Left forelimb (tissue), 1 donor: ENCODE measurements around the gene IREB2.
"Not testable (repeated sequence)": the region's sequence is repeated elsewhere in the genome, so short reads cannot be mapped to it uniquely, and the experiment has no call there.

Experiments used
- DNase-seq: peaks from one replicate; pipeline ENCODE4 v3.0.0-alpha.2; 2018; ENCODE audit warnings: low spot score

IREB2 gene

DNA sequence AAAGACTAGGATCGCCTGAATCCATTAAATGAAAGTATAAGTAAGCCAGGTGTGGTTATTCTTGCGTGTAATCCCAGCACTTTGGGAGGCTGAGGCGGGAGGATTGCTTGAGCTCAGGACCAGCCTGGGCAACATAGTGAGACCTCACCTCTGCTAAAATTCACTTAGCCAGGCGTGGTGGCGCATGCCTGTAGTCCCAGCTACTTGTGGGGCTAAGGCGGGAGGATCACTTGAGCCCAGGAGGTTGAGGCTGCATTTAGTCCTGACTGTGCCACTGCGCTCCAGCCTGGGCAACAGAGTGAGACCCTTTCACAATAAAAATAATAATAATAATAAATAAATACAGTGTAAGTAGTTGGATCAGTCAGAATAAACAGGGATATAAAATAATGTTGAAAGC lies 43.9 kb downstream of the IREB2 start:
- DNase-seq, result no peak

DNA sequence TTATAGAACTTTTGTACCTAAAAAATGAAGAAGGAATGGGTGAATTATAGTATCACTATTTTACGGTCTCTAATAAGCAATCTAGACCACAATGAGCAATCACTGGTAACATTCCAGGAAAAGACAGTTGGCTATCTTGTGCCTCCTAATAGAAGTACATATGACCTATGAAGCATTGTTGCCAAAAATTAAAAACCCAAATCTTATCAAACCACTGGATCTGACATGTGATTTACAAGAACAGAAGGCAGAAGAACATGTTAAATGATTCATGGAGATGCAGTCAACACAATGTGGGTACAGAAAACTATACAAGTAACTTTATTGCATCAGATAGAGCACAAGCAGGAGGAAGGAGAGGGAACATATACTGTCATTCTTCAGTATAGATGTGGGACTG lies 54.9 kb downstream of the IREB2 start:
- DNase-seq, result no peak

DNA sequence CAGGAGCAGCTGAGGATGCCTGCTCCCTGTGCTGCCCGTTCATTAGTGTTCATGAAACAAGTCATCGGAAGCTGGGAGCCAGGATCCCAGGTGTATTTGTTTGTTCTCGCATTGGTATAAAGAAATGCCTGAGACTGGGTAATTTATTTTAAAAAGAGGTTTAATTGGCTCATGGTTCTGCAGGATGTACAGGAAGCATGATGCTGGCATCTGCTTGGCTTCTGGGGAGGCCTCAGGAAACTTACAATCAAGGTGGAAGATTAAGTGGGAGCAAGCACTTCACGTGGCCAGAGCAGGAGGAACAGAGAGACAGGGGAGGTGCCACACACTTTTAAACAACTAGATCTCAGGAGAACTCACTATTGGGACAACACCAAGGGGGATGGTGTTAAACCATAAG lies 63.8 kb downstream of the IREB2 start:
- DNase-seq, result no peak

DNA sequence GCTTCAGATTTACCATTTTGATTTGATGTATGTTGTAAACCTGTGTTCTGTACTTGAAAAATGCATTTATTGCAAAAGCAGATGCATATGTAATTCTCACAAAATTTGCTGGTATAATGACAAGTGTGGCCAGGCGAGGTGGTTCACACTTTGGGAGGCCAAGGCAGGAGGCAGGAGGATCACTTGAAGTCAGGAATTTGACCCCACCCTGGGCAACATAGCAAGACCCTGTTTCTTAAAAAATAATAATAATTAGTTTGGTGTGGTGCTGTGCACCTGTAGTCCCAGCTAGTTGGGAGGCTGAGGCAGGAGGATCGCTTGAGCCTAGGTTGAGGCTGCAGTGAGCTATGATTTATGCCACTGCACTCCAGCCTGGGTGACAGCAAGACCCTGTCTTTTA lies 64.6 kb downstream of the IREB2 start:
- no peak for DNase-seq

DNA sequence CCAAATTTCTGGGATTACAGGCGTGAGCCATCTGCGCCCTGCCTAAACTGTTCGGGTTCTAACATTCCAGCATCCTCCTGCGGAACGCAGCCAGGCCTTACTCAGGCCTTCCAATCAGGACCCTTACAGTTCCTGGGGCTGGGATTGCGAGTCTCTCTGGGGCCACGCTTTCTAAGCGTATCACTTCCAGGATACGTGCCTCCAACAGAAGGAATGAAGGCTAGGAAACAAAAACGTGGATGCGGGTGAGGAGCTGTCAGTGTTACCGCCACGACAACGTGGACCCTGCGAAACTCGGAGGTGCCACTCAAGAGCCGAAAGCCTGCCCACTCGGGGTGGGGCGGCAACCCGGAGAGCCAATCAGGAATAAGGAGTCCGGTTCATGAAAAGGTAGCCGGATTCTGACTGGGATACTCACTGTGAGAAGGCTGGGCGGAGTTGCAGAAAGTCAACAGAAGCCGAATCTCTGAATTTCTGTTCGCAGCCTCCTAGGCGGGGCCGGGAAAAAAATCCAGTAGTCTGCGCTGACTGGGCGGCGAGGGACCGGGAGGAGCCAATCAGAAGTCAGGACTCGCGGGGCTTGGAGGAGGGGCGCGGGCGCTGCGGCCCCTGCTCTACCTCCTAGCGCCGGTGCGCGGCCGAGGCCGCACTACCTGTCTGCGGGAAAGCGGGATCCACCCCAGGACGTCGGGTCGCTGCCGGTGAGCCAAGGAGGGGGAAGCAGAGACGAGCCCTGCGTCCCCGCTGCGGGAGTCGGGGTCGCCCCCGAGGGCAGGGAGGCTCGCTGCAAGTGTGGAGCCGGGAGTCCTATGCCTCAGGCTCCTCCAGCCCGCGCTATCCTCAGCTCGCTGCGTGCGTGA lies 69.2 kb downstream of the IREB2 start, which contains the start of gene HYKK:
TSS of gene HYKK (plus strand) at position 607 of the 860 bp plus-strand sequence. CDS start 5,512 bp downstream, outside the sequence.
- peak; percentile 92 for DNase-seq

DNA sequence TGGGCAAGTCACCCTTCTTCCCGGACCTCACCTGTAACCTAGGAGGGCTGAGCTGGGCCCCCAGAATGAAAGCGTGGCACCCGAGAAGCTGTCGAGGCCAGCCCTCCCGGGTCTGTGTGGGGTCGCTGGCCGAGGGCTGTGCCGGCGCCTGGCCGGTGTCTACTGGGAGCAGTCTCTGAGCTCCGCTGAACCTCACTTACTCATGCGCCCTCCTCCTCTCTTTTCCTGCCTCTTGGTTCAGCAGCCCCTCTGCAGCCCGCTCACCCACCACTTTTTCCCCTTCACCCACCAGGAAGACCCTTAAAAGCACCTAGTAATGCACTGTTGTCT lies 69.8 kb downstream of the IREB2 start:
- DNase-seq, result no peak

DNA sequence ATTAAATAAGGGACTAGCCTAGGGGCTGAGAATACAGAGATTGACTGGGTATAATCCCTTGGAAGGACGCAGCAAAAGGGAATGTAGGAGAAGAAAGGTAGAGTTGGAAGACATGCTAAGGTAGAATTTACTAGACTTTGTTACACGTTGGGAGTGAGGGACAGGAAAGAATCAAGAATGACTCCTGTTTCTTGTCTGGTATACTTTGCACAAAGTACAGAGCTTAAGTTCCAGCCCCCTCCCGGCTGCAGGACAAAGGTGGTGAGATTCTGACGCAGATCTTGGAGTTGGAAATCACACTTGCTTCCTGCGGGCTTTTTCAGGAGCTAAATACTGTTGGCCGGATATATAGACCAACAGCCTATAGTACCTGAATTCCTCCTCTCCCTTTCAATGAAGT lies 70.3 kb downstream of the IREB2 start:
- DNase-seq, result no peak

DNA sequence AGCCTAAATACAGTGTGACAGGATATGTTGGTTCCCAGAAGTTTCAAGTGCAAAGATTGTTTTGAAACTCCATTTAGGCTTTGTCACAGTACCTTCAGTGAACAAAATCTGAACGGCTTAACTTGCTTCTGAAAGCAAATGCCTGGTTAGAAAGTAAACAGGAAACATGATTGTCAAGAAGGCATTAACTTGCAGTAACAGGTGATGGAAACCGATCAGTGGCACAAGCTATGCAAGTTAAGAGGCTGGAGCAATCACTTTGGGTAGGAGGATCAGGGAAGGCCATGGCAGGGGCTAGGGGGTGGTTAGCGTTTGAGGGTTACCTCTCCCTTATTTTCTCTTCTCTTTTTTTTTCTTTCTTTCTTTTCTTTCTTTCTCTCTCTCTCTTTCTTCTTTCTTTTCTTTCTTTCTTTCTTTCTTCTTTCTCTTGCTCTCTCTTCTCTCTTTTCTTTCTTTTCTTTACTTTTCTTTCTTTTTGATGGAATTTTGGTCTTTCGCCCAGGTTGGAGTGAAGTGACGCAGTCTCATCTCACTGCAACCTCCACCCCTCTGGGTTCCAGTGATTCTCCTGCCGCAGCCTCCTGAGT lies 71.8 kb downstream of the IREB2 start:
- DNase-seq, result no peak

DNA sequence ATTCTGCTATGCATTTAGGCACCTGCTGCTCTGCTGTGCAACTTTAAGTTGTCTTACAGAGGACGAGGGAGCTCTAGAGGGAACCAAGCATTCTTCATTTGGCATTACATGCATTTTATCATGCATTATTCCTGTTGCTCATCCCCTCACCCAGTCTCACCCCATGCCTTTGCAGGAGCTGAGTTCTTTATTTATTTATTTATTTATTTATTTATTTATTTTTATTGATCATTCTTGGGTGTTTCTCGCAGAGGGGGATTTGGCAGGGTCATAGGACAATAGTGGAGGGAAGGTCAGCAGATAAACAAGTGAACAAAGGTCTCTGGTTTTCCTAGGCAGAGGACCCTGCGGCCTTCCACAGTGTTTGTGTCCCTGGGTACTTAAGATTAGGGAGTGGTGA lies 82.0 kb downstream of the IREB2 start:
- DNase-seq, result not testable (repeated sequence)

DNA sequence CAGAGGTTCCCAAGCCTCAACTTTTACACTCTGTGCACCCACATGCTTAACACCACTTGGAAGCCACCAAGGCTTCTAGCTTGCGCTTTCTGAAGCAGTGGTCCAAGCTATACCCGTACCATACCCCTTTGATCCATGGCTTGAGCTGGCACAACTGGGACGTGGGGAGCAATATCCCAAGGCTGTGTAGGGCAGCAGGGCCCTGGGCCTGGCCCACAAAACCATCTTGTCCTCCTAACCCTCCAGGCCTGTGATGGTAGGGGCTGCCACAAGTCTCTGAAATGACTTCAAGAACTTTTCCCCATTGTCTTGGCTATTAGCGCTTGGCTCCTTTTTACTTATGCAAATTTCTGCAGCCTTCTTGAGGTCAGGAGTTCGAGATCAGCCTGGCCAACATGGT lies 86.2 kb downstream of the IREB2 start:
- no peak for DNase-seq

DNA sequence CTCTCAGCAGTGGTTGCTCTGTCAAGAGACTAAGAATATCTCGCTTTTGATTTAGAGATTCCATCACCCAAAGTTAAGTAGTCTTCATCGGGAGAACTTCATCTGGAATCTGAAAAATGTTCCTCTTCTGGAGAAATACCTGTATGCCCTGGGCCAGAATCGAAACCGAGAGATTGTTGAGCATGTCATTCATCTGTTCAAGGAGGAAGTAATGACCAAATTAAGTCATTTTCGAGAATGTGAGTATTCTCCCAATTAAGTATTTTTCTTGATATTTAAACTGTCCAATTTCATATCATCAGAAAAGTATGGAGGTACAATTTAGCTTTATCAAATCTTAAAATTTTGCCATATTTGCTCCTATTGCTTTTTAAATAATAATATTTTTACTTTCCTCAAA lies 89.3 kb downstream of the IREB2 start:
- no peak for DNase-seq

DNA sequence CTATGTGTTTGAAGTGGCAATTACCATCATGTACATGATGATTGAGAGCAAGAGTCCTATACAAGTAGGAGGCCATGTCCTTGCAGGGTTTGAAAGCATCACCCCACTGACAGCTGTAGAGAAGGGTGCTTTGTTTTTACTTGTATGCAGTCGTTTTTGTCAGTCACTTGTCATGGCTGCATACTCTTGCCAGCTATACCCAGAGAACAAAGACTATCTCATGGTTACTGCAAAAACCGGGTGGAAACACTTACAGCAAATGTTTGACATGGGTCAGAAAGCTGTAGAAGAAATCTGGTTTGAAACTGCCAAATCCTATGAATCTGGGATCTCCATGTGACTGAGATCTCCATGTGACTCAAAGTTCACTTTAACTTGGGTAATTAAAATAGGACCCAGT lies 95.3 kb downstream of the IREB2 start:
- no peak for DNase-seq

DNA sequence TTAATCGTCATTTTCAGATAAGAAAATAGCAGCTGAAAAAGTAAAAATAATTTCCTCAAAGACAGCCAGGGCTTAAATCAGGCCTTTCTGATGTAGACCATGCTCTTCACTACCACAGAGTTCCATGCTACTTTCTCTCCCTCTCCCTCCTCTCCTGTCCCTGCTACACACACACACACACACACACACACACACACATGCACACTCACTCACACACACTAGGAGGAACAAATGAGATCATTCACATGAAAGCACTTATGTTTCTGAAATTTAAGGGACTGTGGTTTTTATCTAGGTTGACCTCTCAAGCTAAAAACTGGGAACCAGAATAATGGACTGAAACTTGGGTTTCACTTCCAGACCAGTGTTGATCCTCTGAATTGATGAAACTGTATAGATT lies 98.1 kb downstream of the IREB2 start:
- DNase-seq, result no peak

DNA sequence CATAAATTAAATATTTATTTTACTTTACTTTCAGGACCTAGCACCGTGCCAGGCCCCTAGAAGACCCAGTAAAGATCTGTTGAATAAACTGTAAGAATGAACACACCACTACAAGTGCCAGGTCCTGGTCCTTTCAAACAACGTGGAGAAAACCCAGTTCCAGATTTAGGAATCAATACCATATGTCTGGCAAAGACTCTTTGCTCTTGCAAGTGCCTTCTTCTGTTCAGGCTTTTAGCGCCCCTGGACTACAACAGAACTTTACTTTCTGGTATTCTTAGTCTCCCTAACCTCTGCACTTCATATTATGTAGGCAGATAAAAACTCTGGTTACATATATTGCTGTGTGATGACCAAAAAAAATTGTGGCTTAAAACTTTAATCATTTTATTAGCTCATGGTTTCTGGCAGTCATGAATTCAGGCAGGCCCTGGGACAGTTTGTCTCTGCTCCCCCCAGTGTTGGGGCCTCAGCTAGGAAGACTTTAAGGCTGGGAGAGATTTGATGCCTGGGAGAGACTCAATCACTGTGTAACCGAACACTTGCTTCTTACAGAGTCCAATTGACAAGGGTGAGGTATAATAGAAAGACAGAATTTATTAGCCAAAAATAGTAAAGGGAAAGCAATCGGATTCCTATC lies 99.4 kb downstream of the IREB2 start:
- DNase-seq, result no peak

DNA sequence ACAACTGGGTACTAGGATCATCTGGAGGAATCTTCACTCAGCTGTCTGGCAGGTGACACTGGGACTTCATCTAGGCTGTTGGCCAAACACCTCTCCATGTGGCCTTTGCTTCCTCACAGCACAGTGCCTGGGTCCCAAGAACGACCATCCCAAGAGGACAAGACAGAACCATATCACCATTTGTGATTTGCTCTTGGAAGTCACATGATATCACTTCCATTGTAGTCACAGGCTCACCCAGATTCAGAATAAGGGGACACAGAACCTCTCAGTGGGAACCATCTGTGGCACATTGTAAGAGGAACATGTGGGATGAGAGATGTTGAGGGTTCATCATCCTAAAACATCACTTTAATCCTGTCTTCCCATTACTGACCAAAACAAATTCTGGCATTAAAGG lies 100.3 kb downstream of the IREB2 start:
- DNase-seq, result no peak

DNA sequence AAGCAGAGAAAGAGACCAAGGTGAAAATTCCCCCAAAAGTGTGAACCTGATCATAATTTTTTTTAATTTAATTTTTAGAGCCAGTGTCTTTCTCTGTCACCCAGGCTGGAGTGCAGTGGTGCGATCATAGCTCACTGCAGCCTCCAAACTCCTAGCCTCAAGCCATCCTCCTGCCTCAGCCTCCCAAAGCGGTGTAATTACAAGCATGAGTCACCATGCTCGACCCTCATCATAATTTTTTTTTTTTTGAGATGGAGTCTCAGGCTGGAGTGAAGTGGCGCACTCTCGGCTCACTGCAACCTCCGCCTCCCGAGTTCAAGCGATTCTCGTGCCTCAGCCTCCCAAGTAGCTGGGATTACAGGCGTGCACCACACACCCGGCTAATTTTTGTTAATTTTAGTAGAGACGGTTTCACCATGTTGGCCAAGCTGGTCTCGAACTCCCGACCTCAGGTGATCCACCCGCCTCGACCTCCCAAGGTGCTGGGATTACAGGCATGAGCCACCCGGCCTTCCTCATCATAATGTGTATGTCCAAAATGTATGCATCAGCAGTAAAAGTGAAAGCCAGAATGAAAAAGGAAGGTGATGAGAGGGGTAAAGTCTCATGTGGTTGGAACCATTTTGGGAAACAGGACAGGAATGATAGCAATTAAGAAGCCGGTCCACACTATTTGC lies 101.6 kb downstream of the IREB2 start:
- not testable (repeated sequence) for DNase-seq

DNA sequence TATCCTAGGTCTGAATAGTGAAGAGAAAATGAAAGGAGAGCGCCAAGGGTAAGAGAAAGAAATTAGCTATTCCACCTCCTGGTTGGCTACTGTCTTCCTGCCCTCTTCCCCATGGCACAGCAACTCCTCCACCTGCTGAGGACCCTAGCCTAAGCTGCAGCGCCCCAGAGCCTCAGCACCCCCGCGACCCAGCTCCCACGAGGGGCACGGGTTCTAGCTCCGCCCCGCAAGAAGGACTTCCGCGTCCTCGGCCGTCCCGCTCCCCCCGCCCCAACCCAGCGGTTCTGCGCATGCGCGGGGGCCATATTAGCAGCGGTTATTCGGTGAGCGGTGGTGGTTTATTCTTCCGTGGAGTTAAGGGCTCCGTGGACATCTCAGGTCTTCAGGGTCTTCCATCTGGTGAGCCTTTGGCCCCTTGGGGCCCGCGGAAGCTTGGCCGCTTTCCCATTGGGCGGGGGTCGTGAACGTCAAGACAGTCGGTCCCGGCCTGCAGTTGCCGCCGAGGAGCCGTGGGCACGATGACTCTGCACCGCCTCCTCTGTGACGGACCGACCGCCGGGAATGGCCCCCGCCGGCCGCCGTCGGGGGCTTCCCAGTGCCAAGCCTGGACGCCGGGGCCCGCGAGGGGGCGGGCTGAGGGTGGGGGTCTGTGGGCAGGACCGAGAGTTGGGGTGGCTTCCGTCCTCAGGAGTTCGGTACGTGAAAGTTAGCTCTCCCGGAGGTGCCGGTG lies 102.3 kb downstream of the IREB2 start, which contains the start of gene PSMA4:
TSS of gene PSMA4 (plus strand) at position 304 of the 730 bp plus-strand sequence. CDS start 1,484 bp downstream, outside the sequence.
- peak; percentile 97 for DNase-seq

DNA sequence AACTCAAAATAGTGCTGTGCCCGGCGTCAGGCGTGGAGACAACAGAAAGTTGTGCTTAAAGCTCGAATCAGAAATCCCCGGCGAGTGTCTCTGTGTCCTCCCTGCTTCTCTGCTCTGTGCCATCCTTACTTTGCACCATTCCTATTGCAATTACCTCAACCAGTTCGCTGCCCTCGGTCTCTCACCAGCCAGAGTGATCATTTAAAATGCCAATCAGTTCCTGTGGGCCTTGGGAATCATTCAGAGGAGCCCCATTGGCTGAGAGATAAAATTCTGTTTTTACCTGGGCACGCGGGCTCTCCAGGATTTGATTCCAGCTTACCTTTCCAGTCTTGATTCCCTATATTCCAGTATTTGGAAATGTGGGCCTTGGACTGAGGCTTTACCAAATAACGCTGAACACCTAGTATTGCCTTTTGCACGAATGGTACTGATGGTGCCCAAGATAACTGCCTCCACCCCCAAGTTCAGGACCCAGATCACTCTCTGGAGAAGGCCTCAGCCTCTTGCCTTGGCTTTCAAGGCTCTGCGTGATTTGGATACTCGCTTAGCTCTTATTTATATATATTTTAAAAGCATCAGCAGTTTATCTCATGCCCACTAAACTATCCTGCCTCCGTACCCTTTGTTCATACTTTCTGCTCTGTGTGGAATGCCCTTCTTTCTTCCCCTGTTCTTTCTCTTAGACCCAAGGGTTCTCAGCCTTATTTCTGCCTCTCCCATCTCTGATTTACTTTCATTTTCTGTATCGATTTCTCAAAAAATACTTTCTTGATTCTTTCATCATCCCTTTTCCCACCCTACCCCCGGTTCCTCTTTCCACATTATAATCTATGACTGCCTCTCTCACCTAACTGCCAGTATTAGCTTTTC lies 103.1 kb downstream of the IREB2 start:
- no peak for DNase-seq

DNA sequence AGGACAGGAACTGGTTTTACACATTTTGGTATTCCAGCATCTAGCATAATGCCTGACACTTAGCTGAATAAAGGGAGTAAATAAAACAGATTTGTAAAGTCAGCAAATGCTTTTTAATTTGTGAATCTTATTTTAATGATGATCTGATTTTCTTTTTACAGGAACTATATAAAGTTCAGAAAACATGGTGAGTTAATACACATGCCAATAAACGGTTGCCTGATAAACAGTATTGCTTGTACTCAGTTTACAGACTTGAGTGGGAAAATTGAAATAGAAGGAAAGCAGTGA lies 103.7 kb downstream of the IREB2 start:
- no peak for DNase-seq

DNA sequence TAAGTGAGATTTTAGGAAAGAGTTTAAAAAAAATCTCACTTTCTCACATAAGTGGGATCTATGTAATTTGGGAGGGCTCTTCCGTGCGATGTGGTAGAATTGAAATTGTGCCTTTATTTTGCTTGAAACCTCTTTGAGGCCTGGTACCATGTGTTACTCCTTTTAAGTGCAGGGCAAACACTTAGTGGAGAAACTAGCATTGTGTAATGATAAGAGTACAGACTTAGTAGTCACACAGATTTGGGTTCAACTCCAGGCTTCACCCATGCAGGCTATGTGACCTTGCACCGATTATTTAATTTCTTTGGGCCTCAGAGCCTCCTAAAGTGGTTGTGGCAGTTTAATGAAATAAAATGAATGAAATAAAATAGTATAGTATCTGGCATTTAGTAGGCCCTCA lies 104.6 kb downstream of the IREB2 start:
- no peak for DNase-seq

DNA sequence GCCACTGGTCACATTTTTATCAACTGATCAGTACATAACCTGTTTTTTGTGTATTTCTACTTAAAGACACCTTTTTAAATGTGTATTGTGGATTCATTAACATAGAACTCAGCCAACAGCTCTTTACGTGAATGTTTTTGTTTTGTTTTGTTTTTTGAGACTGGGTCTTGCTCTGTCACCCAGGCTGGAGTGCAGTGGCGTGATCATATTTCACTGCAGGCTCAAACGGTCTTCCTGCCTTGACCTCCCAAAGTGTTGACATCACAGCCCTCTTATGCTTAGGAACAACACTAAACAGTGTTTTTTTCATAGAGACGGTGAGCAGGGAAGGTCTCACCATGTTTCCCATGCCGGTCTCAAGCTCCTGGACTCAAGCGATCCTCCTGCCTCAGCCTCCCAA lies 112.2 kb downstream of the IREB2 start:
- DNase-seq, result no peak
